ENCODE results near the gene UBA3.
A peak's percentile ranks its signal among the peaks of the same experiment; 100 is the strongest.

Gene UBA3

GRCh38 chr3:69009559-69010410, 70.4 kb downstream of the UBA3 start:
- Histone ChIP-seq H3K36me3 (ENCODE audit: low read depth) (peaks cover 66% of the 10 kb centered on the region), H3K4me3 (ENCODE audit: severe bottlenecking) (no peak overlapping the region), H3K4me1 (ENCODE audit: insufficient read depth, poor library complexity, severe bottlenecking) (peaks cover 14% of the 10 kb centered on the region), H3K27me3 (ENCODE audit: insufficient read depth, poor library complexity, severe bottlenecking) (no peaks in the 10 kb centered on the region), H3K9me3 (ENCODE audit: severe bottlenecking) (no peaks in the 10 kb centered on the region), H3K27ac (ENCODE audit: poor library complexity, severe bottlenecking) (no peak overlapping the region)
- TF ChIP-seq CTCF (IDR thresholded peaks at IDR 0.05; ENCODE audit: poor library complexity, severe bottlenecking), result no peak
- DNase-seq (ENCODE audit: low spot score), result no peak
- no peak for ATAC-seq (ENCODE audit: low read depth)

GRCh38 chr3:69008980-69009379, 71.2 kb downstream of the UBA3 start:
- Histone ChIP-seq H3K4me3 (ENCODE audit: severe bottlenecking) (no peak overlapping the region), H3K27me3 (ENCODE audit: insufficient read depth, poor library complexity, severe bottlenecking) (no peaks in the 10 kb centered on the region), H3K27ac (ENCODE audit: poor library complexity, severe bottlenecking) (no peak overlapping the region), H3K36me3 (ENCODE audit: low read depth) (peaks cover 74% of the 10 kb centered on the region), H3K9me3 (ENCODE audit: severe bottlenecking) (no peaks in the 10 kb centered on the region), H3K4me1 (ENCODE audit: insufficient read depth, poor library complexity, severe bottlenecking) (peaks cover 7% of the 10 kb centered on the region)
- no peak for DNase-seq (ENCODE audit: low spot score)
- ATAC-seq (ENCODE audit: low read depth), result no peak
- no peak for TF ChIP-seq CTCF (IDR thresholded peaks at IDR 0.05; ENCODE audit: poor library complexity, severe bottlenecking)

GRCh38 chr3:69005791-69006482, 74.2 kb downstream of the UBA3 start:
- DNase-seq (ENCODE audit: low spot score) (no peak), ATAC-seq (ENCODE audit: low read depth) (peak; percentile 80; the same call in 2 of the 3 replicates)
- Histone ChIP-seq H3K9me3 (ENCODE audit: severe bottlenecking) (no peaks in the 10 kb centered on the region), H3K27me3 (ENCODE audit: insufficient read depth, poor library complexity, severe bottlenecking) (no peaks in the 10 kb centered on the region), H3K27ac (ENCODE audit: poor library complexity, severe bottlenecking) (no peak overlapping the region), H3K4me1 (ENCODE audit: insufficient read depth, poor library complexity, severe bottlenecking) (no peaks in the 10 kb centered on the region), H3K36me3 (ENCODE audit: low read depth) (peaks cover 91% of the 10 kb centered on the region), H3K4me3 (ENCODE audit: severe bottlenecking) (no peak overlapping the region)
- TF ChIP-seq CTCF (IDR thresholded peaks at IDR 0.05; ENCODE audit: poor library complexity, severe bottlenecking), result no peak

- Histone ChIP-seq H3K27ac (ENCODE audit: poor library complexity, severe bottlenecking) (no peak overlapping the region), H3K4me1 (ENCODE audit: insufficient read depth, poor library complexity, severe bottlenecking) (no peaks in the 10 kb centered on the region), H3K36me3 (ENCODE audit: low read depth) (peaks cover 88% of the 10 kb centered on the region), H3K9me3 (ENCODE audit: severe bottlenecking) (no peaks in the 10 kb centered on the region), H3K4me3 (ENCODE audit: severe bottlenecking) (no peak overlapping the region), H3K27me3 (ENCODE audit: insufficient read depth, poor library complexity, severe bottlenecking) (no peaks in the 10 kb centered on the region)
- TF ChIP-seq CTCF (IDR thresholded peaks at IDR 0.05; ENCODE audit: poor library complexity, severe bottlenecking), result no peak
- peak; percentile 35; the same call in 1 of the 3 replicates for ATAC-seq (ENCODE audit: low read depth)
- DNase-seq (ENCODE audit: low spot score), result no peak
Measured at GRCh38 chr3:69005071-69005790, 74.9 kb downstream of the UBA3 start.
